Measurements from ENCODE around the gene CPZ. TPM values are rescaled to one million over a fixed set of nuclear protein-coding genes. Genes with fewer than 3 reads are reported as not detected.

Gene CPZ
- total RNA-seq, 4 donors from 2014 or later, result 0.75 to 6.1 TPM; not detected in 2

DNA sequence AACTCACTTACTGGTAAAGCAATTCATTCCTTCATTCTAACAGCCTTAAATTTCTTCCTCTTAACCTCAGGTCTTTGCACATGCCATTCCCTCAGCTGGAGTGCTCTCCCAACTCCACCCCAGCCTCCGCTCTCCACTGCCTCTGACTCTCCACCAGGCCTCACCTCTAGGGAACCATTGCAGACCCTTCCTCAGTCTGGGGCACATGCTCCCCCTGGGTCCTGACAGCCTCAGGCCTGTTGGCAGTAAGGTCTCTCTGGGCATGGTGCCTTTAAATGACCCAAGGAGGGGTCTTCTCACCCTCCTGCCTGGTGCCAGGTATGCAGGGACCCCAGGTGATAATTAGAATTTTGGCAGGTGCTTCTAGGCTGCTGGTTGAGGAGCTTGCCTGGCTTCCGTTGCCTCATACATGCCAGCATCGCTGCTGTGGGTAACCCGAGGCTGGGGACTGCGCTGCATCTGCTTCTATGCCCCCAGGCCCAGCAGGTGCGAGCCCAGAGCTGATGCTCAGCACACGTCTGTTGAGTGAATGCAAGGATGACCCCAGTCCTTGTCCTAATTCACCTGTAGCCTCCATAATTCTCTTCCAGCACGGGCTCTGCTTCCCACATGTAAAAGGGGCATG, 39.9 kb upstream of the CPZ start:
- TF ChIP-seq, protein P1, sequence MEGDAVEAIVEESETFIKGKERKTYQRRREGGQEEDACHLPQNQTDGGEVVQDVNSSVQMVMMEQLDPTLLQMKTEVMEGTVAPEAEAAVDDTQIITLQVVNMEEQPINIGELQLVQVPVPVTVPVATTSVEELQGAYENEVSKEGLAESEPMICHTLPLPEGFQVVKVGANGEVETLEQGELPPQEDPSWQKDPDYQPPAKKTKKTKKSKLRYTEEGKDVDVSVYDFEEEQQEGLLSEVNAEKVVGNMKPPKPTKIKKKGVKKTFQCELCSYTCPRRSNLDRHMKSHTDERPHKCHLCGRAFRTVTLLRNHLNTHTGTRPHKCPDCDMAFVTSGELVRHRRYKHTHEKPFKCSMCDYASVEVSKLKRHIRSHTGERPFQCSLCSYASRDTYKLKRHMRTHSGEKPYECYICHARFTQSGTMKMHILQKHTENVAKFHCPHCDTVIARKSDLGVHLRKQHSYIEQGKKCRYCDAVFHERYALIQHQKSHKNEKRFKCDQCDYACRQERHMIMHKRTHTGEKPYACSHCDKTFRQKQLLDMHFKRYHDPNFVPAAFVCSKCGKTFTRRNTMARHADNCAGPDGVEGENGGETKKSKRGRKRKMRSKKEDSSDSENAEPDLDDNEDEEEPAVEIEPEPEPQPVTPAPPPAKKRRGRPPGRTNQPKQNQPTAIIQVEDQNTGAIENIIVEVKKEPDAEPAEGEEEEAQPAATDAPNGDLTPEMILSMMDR (IDR thresholded peaks at IDR 0.05; ENCODE audit: low read depth), result no peak

DNA sequence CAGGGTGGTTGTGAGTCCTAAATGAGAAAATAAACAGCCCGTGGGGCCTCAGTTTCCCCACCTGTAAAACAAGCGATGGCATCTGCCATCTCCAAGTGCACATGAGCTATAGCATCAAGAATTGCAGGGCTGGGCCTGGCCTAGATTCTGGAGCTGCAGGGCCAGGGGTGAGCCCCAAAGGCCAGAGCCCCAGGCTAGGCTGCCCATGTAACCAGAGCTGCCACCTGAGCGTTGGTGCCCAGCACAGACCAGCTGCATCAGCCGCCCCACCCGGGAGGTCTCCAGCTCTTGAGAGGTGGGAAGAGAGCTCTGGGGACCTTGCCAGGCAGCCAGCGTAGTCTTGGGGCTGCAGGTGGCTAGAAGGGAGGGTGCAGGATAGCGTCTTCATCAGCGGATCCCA, 39.3 kb upstream of the CPZ start:
- TF ChIP-seq, protein P1 (IDR thresholded peaks at IDR 0.05; ENCODE audit: low read depth), result no peak

DNA sequence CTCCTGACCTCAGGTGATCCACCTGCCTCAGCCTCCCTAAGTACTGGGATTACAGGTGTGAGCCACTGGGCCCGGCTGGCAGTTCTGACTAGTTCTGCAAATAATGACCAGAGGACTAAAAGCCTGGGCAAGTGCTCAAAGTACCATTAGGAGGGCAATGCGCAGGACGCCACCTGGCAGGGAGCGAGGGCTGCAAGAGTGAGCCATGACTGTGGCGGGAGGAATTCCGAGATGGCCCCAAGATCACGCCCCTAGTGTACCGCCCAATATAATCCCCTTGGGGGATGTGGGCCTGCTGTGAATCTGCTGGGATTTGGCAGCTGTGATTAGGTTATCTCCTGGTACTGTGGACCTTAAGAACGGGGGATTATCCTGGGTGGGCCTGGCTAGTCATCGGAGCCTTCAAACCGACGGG, 38.6 kb upstream of the CPZ start:
- TF ChIP-seq, protein P1 (IDR thresholded peaks at IDR 0.05; ENCODE audit: low read depth), result no peak

DNA sequence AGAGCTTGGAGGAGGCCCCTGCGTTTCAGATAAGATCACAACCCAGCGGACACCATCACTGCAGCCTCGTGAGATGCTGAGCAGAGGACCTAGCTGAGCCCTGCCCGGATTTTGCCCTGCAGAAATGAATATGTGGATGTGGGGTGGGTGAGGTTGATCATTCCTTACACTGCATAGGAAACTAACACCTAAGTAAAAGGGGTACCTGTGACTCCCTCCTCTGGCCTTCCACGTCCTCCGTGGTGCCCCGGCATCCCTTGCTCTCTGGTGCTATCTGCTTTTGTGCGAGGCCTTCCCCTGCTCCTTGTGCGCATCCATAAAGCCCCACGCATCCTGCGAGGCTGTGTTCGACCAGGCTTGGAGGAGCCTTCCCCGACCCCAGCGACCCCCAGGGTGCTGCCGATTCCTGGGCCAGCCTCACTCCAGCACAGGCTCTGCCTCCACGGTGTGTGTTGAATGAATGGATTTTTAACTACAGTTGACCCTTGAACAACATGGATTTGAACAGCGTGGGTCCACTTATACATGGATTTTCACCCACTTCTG, 37.9 kb upstream of the CPZ start:
- TF ChIP-seq, protein P1 (IDR thresholded peaks at IDR 0.05; ENCODE audit: low read depth), result no peak

DNA sequence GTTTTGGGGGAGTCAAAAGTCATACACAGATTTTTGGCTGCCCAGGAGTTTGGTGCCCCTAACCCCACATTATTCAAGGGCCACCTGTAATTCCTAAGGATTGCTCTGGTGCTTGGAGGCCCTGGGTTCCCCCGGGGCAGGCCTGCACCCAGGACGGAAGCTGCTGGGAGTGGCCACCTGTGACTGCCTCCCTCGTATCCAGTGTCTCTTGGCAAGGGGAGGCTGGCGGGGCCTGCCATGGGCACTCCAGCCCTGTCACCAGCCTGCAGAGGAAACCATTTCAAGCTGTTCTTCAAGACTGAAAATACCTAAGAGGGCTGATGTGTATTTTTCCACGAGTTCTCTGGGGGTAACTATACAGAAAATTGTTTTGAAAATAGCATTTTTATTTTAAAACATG, 36.8 kb upstream of the CPZ start:
- TF ChIP-seq, protein P1 (IDR thresholded peaks at IDR 0.05; ENCODE audit: low read depth), result no peak

DNA sequence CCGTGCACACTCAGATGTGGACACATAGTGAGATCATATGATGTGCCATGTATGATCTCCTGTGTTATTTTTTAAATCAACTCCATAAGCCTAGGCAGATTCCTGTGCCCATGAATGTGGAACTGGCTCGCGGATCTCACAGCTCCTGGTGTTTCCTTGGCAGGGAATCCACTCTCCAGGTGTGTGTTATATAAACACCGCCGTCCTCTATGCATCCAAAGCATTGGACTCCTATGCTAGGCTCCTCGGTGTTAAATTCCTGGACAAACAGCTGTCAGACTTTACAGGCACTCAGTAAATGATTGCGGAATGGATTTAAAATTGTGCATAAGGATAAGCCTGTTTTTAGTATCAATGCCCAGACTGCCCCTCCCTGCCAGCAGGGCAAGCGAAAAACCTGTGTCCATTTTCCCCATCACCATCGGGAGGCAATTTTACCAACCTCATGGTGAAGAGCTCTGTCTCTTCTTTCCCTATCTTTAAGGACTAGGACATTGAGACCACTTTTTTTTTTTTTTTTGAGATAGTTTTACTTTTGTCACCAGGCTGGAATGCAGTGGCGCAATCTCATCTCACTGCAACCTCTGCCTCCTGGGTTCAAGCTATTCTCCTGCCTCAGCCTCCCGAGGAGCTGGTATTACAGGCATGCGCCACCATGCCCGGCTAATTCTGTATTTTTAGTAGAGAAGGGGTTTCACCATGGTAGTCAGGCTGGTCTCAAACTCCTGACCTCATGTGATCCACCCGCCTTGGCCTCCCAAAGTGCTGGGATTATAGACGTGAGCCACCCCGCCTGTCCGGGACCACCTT, 36.0 kb upstream of the CPZ start:
- TF ChIP-seq, protein P1 (IDR thresholded peaks at IDR 0.05; ENCODE audit: low read depth), result no peak
